Psoas muscle (tissue), 8 donors: ENCODE data around the gene VAV2. TPM values are rescaled to one million over a fixed set of nuclear protein-coding genes. Genes with fewer than 3 reads are reported as not detected.

Experiments
- ATAC-seq, 4 donors: fragments of 200-7000 bp; cut with Tn5 transposase; one replicate each; pipeline ENCODE4 v1.9.1; 2020; ENCODE audit warnings: moderate library complexity in 3 of 4, mild to moderate bottlenecking in 2 of 4
- DNase-seq, 2 donors: peaks; one replicate each; pipeline ENCODE4 v3.0.0-alpha.2; 2020
- H3K27ac ChIP-seq: fragments of 200-600 bp; one replicate; pipeline ENCODE4 v1.8.0; 2022
- H3K27me3 ChIP-seq, 3 donors: fragments of 200-600 bp in 1 of 3; one replicate each; pipeline versions ENCODE4 v1.6.1 to v1.8.0; 2013 to 2022; ENCODE audit warnings: low read length in 2 of 3, mild to moderate bottlenecking in 2 of 3, moderate library complexity in 1 of 3; ENCODE audit not compliant: insufficient read depth in 3 of 3
- H3K36me3 ChIP-seq, 2 donors: fragments of 200-600 bp in 1 of 2; one replicate each; pipeline versions ENCODE4 v1.6.1 to v1.8.0; 2013 to 2022; ENCODE audit warnings: low read depth in 1 of 2, mild to moderate bottlenecking in 1 of 2, moderate library complexity in 1 of 2; ENCODE audit not compliant: insufficient read depth in 1 of 2
- H3K4me1 ChIP-seq: fragments of 200-600 bp; one replicate; pipeline ENCODE4 v1.8.0; 2022
- H3K4me3 ChIP-seq: fragments of 200-600 bp; one replicate; pipeline ENCODE4 v1.8.0; 2022; ENCODE audit warnings: mild to moderate bottlenecking
- H3K9me3 ChIP-seq: fragments of 200-600 bp; one replicate; pipeline ENCODE4 v1.8.0; 2022
- CTCF ChIP-seq: fragments of 200-600 bp; IDR thresholded peaks from one replicate; pipeline ENCODE4 v1.8.0; 2022; ENCODE audit warnings: antibody characterized with exemption
- WGBS, 3 donors: extraction: QIAGEN DNeasy Blood & Tissue Kit; methylation state at CpG; one replicate each; pipeline versions ENCODE4 v1.1.6 to v1.1.7; 2013; 5-methylcytosine and 5-hydroxymethylcytosine counted together
- intact Hi-C, 2 donors: fragments of 100-400 bp; cut with DNase I; formaldehyde crosslinking; loops; one replicate each; pipeline versions ENCODE4 v1.11.0 to v1.14.2; 2022
- long read RNA-seq, 2 donors: library from polyadenylated mRNA; unstranded; transcript quantifications; one replicate each; pipeline ENCODE4 v2.0.0, GENCODE V29; 2021
- polyA plus RNA-seq, 3 donors: library from polyadenylated mRNA; stranded (reverse); fragments of 200-250 nt; gene quantifications; one replicate each; pipeline ENCODE4 v1.2.3, GENCODE V29; 2013
- total RNA-seq, 4 donors: library from RNA; stranded (reverse); fragmentation: NEBNext Ultra II Directional in 2 of 4; extraction: Animal tissue kit (Norgen Biotek cat#: 25700) in 2 of 4; gene quantifications; one replicate each; pipeline versions ENCODE4 v1.2.1 to v1.2.4, GENCODE V29; 2021 to 2023
- donor health status: healthy with polysubstance abuse.
- donor health status: DM: no; HTN: no; CAD: no; lungs with moderate emphysema.
- donor health status: Bipolar disorder and iron deficiency.
- donor health status: healthy.
- donor health status: DM: yes; HTN: yes; CAD: no.
- donor health status: DM: no; HTN: no; CAD: no.
- donor health status: DM: no; HTN: no; CAD: no.
- donor health status: DM: yes; HTN: yes; CAD: no.

Gene VAV2
- total RNA-seq (1 to 10 TPM; 1.3 to 2.9 (median 1.8) TPM), polyA plus RNA-seq (1 to 10 TPM in 1 of 3 donors, under 1 TPM in 2; 0.70 to 1.8 (median 0.73) TPM)
- long read RNA-seq, donor 1, full-length matches to known transcripts = 1 of 3 reads
- long read RNA-seq, donor 1, partial matches to known transcripts = 1 of 3 reads
- long read RNA-seq, donor 1, other reads (novel, unspliced or antisense) = 1 of 3 reads
- long read RNA-seq, donor 2, partial matches to known transcripts = 1 of 1 reads
- long read RNA-seq, donor 2, other reads (novel, unspliced or antisense) = 0 of 1 reads

- Histone ChIP-seq H3K27ac (peak within 1 kb of the TSS; percentile 63), H3K27me3 (peaks cover 0 to 65% (median 8%) of the 10 kb centered on the region in 3 donors), H3K4me3 (peak within 1 kb of the TSS; percentile 64), H3K4me1 (peaks cover 4% of the 10 kb centered on the region), H3K36me3 (no peaks in the 10 kb centered on the region), H3K9me3 (no peaks in the 10 kb centered on the region)
- peak; percentile 70 to 72 for DNase-seq
- intact Hi-C loops = loop anchor here in 1 of 2 donors (5.0 kb wide), 1 partner anchor 110 kb away; no protein-coding TSS in a partner anchor
- peak in 1 of 4 donors; percentile 16 for ATAC-seq
- WGBS, 3 donors = 0% methylated on average over 48 to 123 of the region's 124 CpGs
- TF ChIP-seq CTCF = no peak
These were observed at the start of gene VAV2 for GRCh38 chr9:133991964-133992779. VAV2 (minus strand) TSS chr9:133992324; CDS start chr9:133992278, 46 bp downstream.

- no peaks in the 10 kb centered on the region for H3K27me3 ChIP-seq
- no peak overlapping the region for H3K4me3 ChIP-seq
- WGBS, 3 donors = 79 to 90% (median 82%) methylated on average over 15 to 16 of the region's 16 CpGs
- H3K4me1 ChIP-seq = peaks cover 7% of the 10 kb centered on the region
- ATAC-seq = no peak
- no peaks in the 10 kb centered on the region for H3K9me3 ChIP-seq
- DNase-seq = no peak
- peaks cover 0 to 89% of the 10 kb centered on the region in 2 donors for H3K36me3 ChIP-seq
- no peak overlapping the region for H3K27ac ChIP-seq
- intact Hi-C loops = no loop called here
- no peak for TF ChIP-seq CTCF
These were observed 49.5 kb upstream of the VAV2 start for GRCh38 chr9:134041649-134041962.

- Histone ChIP-seq H3K4me3 (no peak overlapping the region), H3K9me3 (no peaks in the 10 kb centered on the region), H3K4me1 (peaks cover 4% of the 10 kb centered on the region), H3K27ac (no peak overlapping the region), H3K36me3 (peaks cover 0 to 89% of the 10 kb centered on the region in 2 donors), H3K27me3 (no peaks in the 10 kb centered on the region)
- TF ChIP-seq CTCF = no peak
- ATAC-seq (peak in 2 of 4 donors; percentile 45 to 46), DNase-seq (no peak)
- intact Hi-C loops = no loop called here
- 53 to 67% (median 54%) methylated on average over 20 to 21 of the region's 21 CpGs for WGBS, 3 donors
These were observed 48.9 kb upstream of the VAV2 start for GRCh38 chr9:134040781-134041648.

- TF ChIP-seq CTCF = no peak
- no peak overlapping the region for H3K27ac ChIP-seq
These were observed 48.0 kb upstream of the VAV2 start for GRCh38 chr9:134040176-134040565.

More at GRCh38 chr9:134040176-134040565, 48.0 kb upstream of the VAV2 start:
- intact Hi-C loops = no loop called here
- no peak for DNase-seq
- Histone ChIP-seq H3K4me1 (peaks cover 4% of the 10 kb centered on the region), H3K36me3 (peaks cover 0 to 89% of the 10 kb centered on the region in 2 donors), H3K9me3 (no peaks in the 10 kb centered on the region), H3K27me3 (no peaks in the 10 kb centered on the region), H3K4me3 (no peak overlapping the region)
- peak in 2 of 4 donors; percentile 33 for ATAC-seq
- 74 to 80% (median 80%) methylated on average over 17 of the region's 17 CpGs for WGBS, 3 donors
